MG63 (cell line): ENCODE data around the gene TRIM8. TPM values are rescaled to one million over a fixed set of nuclear protein-coding genes. Genes with fewer than 3 reads are reported as not detected.

Experiments
- DNase-seq: peaks from one replicate; pipeline ENCODE4 v3.0.0-alpha.2; 2020
- H3K27me3 ChIP-seq: fragments of 250-450 bp; sonication (Bioruptor Pico); 2 replicates; pipeline ENCODE4 v1.5.1; 2020; ENCODE audit warnings: mild to moderate bottlenecking, moderate library complexity
- H3K36me3 ChIP-seq: fragments of 250-450 bp; sonication (Bioruptor Pico); 2 replicates; pipeline ENCODE4 v1.5.1; 2020; ENCODE audit warnings: mild to moderate bottlenecking, moderate library complexity
- H3K4me3 ChIP-seq: fragments of 250-450 bp; sonication (Bioruptor Pico); 2 replicates; pipeline ENCODE4 v1.5.1; 2020; ENCODE audit warnings: mild to moderate bottlenecking, moderate library complexity
- H3K9me3 ChIP-seq: fragments of 250-450 bp; sonication (Bioruptor Pico); 2 replicates; pipeline ENCODE4 v1.5.1; 2020; ENCODE audit warnings: mild to moderate bottlenecking, moderate library complexity
- total RNA-seq: library from RNA; depleted of rRNA; stranded (reverse); fragments of >200 nt; shearing (Covaris generic); gene quantifications from 2 replicates; pipeline ENCODE4 v1.2.3, GENCODE V29; 2014; ENCODE audit warnings: low replicate concordance; rRNA removed

Gene TRIM8
- 27.8 and 40.9 TPM in 2 replicates for total RNA-seq

GRCh38 chr10:102644066-102644645 lies at the start of gene TRIM8:
TRIM8 (plus strand) TSS chr10:102644479; CDS start chr10:102644618, 139 bp downstream.
- H3K36me3 ChIP-seq = peaks cover 26% of the 10 kb centered on the region
- peak within 1 kb of the TSS; percentile 79 for H3K4me3 ChIP-seq
- H3K9me3 ChIP-seq = no peaks in the 10 kb centered on the region
- DNase-seq = peak; percentile 55
- no peaks in the 10 kb centered on the region for H3K27me3 ChIP-seq

- H3K9me3 ChIP-seq = no peaks in the 10 kb centered on the region
- DNase-seq = no peak
- no peaks in the 10 kb centered on the region for H3K27me3 ChIP-seq
- H3K4me3 ChIP-seq = no peak overlapping the region
- H3K36me3 ChIP-seq = peaks cover 2% of the 10 kb centered on the region; the same call in 1 of the 2 replicates
These were observed 49.0 kb upstream of the TRIM8 start for GRCh38 chr10:102595293-102595692.

- no peak for DNase-seq
- H3K36me3 ChIP-seq = peaks cover 2% of the 10 kb centered on the region; the same call in 1 of the 2 replicates
These were observed 48.4 kb upstream of the TRIM8 start for GRCh38 chr10:102595897-102596296.

GRCh38 chr10:102596506-102596971 lies 47.7 kb upstream of the TRIM8 start:
- Histone ChIP-seq H3K4me3 (no peak overlapping the region), H3K27me3 (no peaks in the 10 kb centered on the region), H3K36me3 (peaks cover 2% of the 10 kb centered on the region; the same call in 1 of the 2 replicates), H3K9me3 (no peaks in the 10 kb centered on the region)
- DNase-seq = peak; percentile 44

More at GRCh38 chr10:102595897-102596296, 48.4 kb upstream of the TRIM8 start:
- Histone ChIP-seq H3K4me3 (no peak overlapping the region), H3K27me3 (no peaks in the 10 kb centered on the region), H3K9me3 (no peaks in the 10 kb centered on the region)

- peaks cover 2% of the 10 kb centered on the region; the same call in 1 of the 2 replicates for H3K36me3 ChIP-seq
- H3K9me3 ChIP-seq = no peaks in the 10 kb centered on the region
- H3K27me3 ChIP-seq = no peaks in the 10 kb centered on the region
- peak; percentile 26 for DNase-seq
- no peak overlapping the region for H3K4me3 ChIP-seq
These were observed 46.9 kb upstream of the TRIM8 start for GRCh38 chr10:102597131-102597991.

- Histone ChIP-seq H3K36me3 (peaks cover 2% of the 10 kb centered on the region; the same call in 1 of the 2 replicates), H3K9me3 (no peaks in the 10 kb centered on the region), H3K27me3 (no peaks in the 10 kb centered on the region), H3K4me3 (no peak overlapping the region)
- no peak for DNase-seq
These were observed 46.0 kb upstream of the TRIM8 start for GRCh38 chr10:102598243-102598642.

GRCh38 chr10:102599565-102600327 lies 44.5 kb upstream of the TRIM8 start:
- Histone ChIP-seq H3K4me3 (no peak overlapping the region), H3K9me3 (no peaks in the 10 kb centered on the region), H3K36me3 (peaks cover 5% of the 10 kb centered on the region), H3K27me3 (no peaks in the 10 kb centered on the region)
- no peak for DNase-seq

- no peak overlapping the region for H3K4me3 ChIP-seq
- peaks cover 5% of the 10 kb centered on the region for H3K36me3 ChIP-seq
- DNase-seq = no peak
- H3K9me3 ChIP-seq = no peaks in the 10 kb centered on the region
- H3K27me3 ChIP-seq = no peaks in the 10 kb centered on the region
These were observed 43.5 kb upstream of the TRIM8 start for GRCh38 chr10:102600816-102601215.

- DNase-seq = no peak
- Histone ChIP-seq H3K36me3 (peaks cover 5% of the 10 kb centered on the region), H3K27me3 (no peaks in the 10 kb centered on the region), H3K9me3 (no peaks in the 10 kb centered on the region), H3K4me3 (no peak overlapping the region)
These were observed 42.6 kb upstream of the TRIM8 start for GRCh38 chr10:102601639-102602038.

GRCh38 chr10:102602272-102603045 lies 41.8 kb upstream of the TRIM8 start:
- peaks cover 3% of the 10 kb centered on the region for H3K36me3 ChIP-seq
- no peak overlapping the region for H3K4me3 ChIP-seq
- no peaks in the 10 kb centered on the region for H3K27me3 ChIP-seq
- DNase-seq = no peak
- H3K9me3 ChIP-seq = no peaks in the 10 kb centered on the region

GRCh38 chr10:102603946-102604345 lies 40.3 kb upstream of the TRIM8 start:
- no peak overlapping the region for H3K4me3 ChIP-seq
- no peaks in the 10 kb centered on the region for H3K27me3 ChIP-seq
- peaks cover 3% of the 10 kb centered on the region for H3K36me3 ChIP-seq
- no peaks in the 10 kb centered on the region for H3K9me3 ChIP-seq
- DNase-seq = no peak

GRCh38 chr10:102604439-102604841 lies 39.8 kb upstream of the TRIM8 start:
- Histone ChIP-seq H3K27me3 (no peaks in the 10 kb centered on the region), H3K4me3 (no peak overlapping the region), H3K9me3 (no peaks in the 10 kb centered on the region), H3K36me3 (peaks cover 3% of the 10 kb centered on the region)
- peak; percentile 30 for DNase-seq

- peaks cover 3% of the 10 kb centered on the region for H3K36me3 ChIP-seq
- no peaks in the 10 kb centered on the region for H3K27me3 ChIP-seq
- DNase-seq = no peak
- H3K9me3 ChIP-seq = no peaks in the 10 kb centered on the region
- H3K4me3 ChIP-seq = no peak overlapping the region
These were observed 38.6 kb upstream of the TRIM8 start for GRCh38 chr10:102605712-102606111.

GRCh38 chr10:102608487-102608886 lies 35.8 kb upstream of the TRIM8 start:
- no peak overlapping the region for H3K4me3 ChIP-seq
- H3K27me3 ChIP-seq = no peaks in the 10 kb centered on the region
- DNase-seq = no peak
- no peaks in the 10 kb centered on the region for H3K9me3 ChIP-seq
- H3K36me3 ChIP-seq = peaks cover 3% of the 10 kb centered on the region

- no peaks in the 10 kb centered on the region for H3K9me3 ChIP-seq
- no peak overlapping the region for H3K4me3 ChIP-seq
- no peaks in the 10 kb centered on the region for H3K27me3 ChIP-seq
- no peaks in the 10 kb centered on the region; the same call in none of the 2 replicates for H3K36me3 ChIP-seq
- DNase-seq = no peak
These were observed 33.8 kb upstream of the TRIM8 start for GRCh38 chr10:102610441-102610887.

GRCh38 chr10:102611514-102612087 lies 32.7 kb upstream of the TRIM8 start:
- DNase-seq = no peak
- H3K4me3 ChIP-seq = no peak overlapping the region
- no peaks in the 10 kb centered on the region for H3K27me3 ChIP-seq
- H3K36me3 ChIP-seq = no peaks in the 10 kb centered on the region; the same call in 1 of the 2 replicates
- H3K9me3 ChIP-seq = no peaks in the 10 kb centered on the region
